Activated T-cell treated with anti-CD3 and anti-CD28 coated beads, Interleukin-2, amount 50 U/mL, for 4 hours (primary cell): ENCODE measurements around the gene PIGP. TPM values are rescaled to one million over a fixed set of nuclear protein-coding genes. Genes with fewer than 3 reads are reported as not detected.

ENCODE experiments used
- ATAC-seq, 2 donors: fragments of 200-7000 bp; cut with Tn5 transposase; one replicate each; pipeline ENCODE4 v1.10.0; 2021
- DNase-seq: peaks from one replicate; pipeline ENCODE4 v3.0.0-alpha.2; 2020
- H3K27me3 Mint-ChIP-seq: one replicate; pipeline ENCODE4 v1.8.0; 2021; ENCODE audit warnings: low read depth, mixed read lengths
- H3K36me3 Mint-ChIP-seq: one replicate; pipeline ENCODE4 v1.8.0; 2022; ENCODE audit warnings: mixed read lengths; ENCODE audit not compliant: insufficient read depth
- H3K4me1 Mint-ChIP-seq: one replicate; pipeline ENCODE4 v1.8.0; 2021; ENCODE audit warnings: low read depth, mixed read lengths
- H3K4me3 Mint-ChIP-seq: one replicate; pipeline ENCODE4 v1.8.0; 2021; ENCODE audit warnings: mild to moderate bottlenecking, moderate library complexity, mixed read lengths
- H3K9me3 Mint-ChIP-seq: one replicate; pipeline ENCODE4 v1.8.0; 2021; ENCODE audit warnings: mixed read lengths
- total RNA-seq, 3 donors: library from RNA; stranded (reverse); gene quantifications; one replicate each; pipeline ENCODE4 v1.2.1, GENCODE V29; 2021

PIGP gene
- total RNA-seq, 3 donors from 2014 or later = 14.7 to 17.8 (median 15.9) TPM

DNA sequence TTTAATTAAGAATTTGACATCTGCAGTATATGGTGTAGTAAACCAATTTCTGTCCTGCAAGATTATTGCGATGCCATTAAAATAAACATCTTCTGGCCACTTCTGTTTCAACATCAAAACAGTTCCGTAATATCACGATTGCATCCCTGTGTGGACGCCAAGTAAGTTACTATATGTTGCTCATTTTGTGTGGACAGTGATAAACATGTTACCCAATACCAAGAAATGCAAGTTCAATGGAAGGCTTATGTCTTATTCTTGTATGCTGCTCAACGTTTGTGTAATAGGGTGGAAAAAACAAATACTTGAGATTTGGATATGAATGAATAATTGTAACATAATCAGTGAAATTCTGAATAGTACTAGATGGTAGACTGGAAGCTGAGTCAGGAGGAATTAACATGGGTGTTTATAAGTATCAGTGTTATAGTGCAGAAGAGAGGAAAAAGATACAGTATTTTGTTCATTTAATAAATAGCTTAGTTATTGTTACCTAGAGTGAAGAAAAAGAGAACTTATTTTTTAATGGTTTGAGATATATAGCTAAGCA is 15.4 kb upstream of the PIGP start:
- H3K4me3 Mint-ChIP-seq = no peak overlapping the region
- no peak for DNase-seq
- no peaks in the 10 kb centered on the region for H3K9me3 Mint-ChIP-seq
- no peaks in the 10 kb centered on the region for H3K27me3 Mint-ChIP-seq
- H3K4me1 Mint-ChIP-seq = peaks cover 12% of the 10 kb centered on the region
- ATAC-seq = no peak
- peaks cover 19% of the 10 kb centered on the region for H3K36me3 Mint-ChIP-seq

GRCh38 chr21:37087188-37087587 is 14.3 kb upstream of the PIGP start:
- no peaks in the 10 kb centered on the region for H3K27me3 Mint-ChIP-seq
- peaks cover 18% of the 10 kb centered on the region for H3K36me3 Mint-ChIP-seq
- peaks cover 20% of the 10 kb centered on the region for H3K4me1 Mint-ChIP-seq
- ATAC-seq (peak in 1 of 2 donors; percentile 52), DNase-seq (no peak)
- H3K4me3 Mint-ChIP-seq = no peak overlapping the region
- no peaks in the 10 kb centered on the region for H3K9me3 Mint-ChIP-seq

GRCh38 chr21:37085726-37086125 is 12.9 kb upstream of the PIGP start:
- no peaks in the 10 kb centered on the region for H3K27me3 Mint-ChIP-seq
- no peak for ATAC-seq
- no peak overlapping the region for H3K4me3 Mint-ChIP-seq

GRCh38 chr21:37082856-37083528 is 10.1 kb upstream of the PIGP start:
- DNase-seq = no peak
- Mint-ChIP-seq H3K36me3 (peaks cover 6% of the 10 kb centered on the region), H3K4me1 (peaks cover 36% of the 10 kb centered on the region), H3K27me3 (no peaks in the 10 kb centered on the region), H3K9me3 (no peaks in the 10 kb centered on the region), H3K4me3 (no peak overlapping the region)
- no peak for ATAC-seq

More at GRCh38 chr21:37085726-37086125, 12.9 kb upstream of the PIGP start:
- Mint-ChIP-seq H3K4me1 (peaks cover 23% of the 10 kb centered on the region), H3K9me3 (no peaks in the 10 kb centered on the region), H3K36me3 (peaks cover 15% of the 10 kb centered on the region)
- DNase-seq = no peak

- ATAC-seq (no peak), DNase-seq (no peak)
- peaks cover 40% of the 10 kb centered on the region for H3K4me1 Mint-ChIP-seq
- H3K9me3 Mint-ChIP-seq = no peaks in the 10 kb centered on the region
- H3K27me3 Mint-ChIP-seq = no peaks in the 10 kb centered on the region
- no peak overlapping the region for H3K4me3 Mint-ChIP-seq
- peaks cover 6% of the 10 kb centered on the region for H3K36me3 Mint-ChIP-seq
Observed at GRCh38 chr21:37082375-37082774, 9.5 kb upstream of the PIGP start.

GRCh38 chr21:37079211-37079824 is 6.4 kb upstream of the PIGP start:
- ATAC-seq (no peak), DNase-seq (no peak)
- Mint-ChIP-seq H3K4me3 (no peak overlapping the region), H3K36me3 (peaks cover 6% of the 10 kb centered on the region), H3K27me3 (no peaks in the 10 kb centered on the region), H3K9me3 (no peaks in the 10 kb centered on the region), H3K4me1 (peaks cover 55% of the 10 kb centered on the region)

- Mint-ChIP-seq H3K36me3 (peaks cover 2% of the 10 kb centered on the region), H3K4me1 (peaks cover 43% of the 10 kb centered on the region), H3K9me3 (no peaks in the 10 kb centered on the region), H3K27me3 (no peaks in the 10 kb centered on the region), H3K4me3 (no peak overlapping the region)
- ATAC-seq = no peak
- no peak for DNase-seq
Observed at GRCh38 chr21:37077403-37077802, 4.5 kb upstream of the PIGP start.

- H3K4me1 Mint-ChIP-seq = peaks cover 48% of the 10 kb centered on the region
- no peak for DNase-seq
- H3K27me3 Mint-ChIP-seq = no peaks in the 10 kb centered on the region
- no peak for ATAC-seq
- H3K36me3 Mint-ChIP-seq = no peaks in the 10 kb centered on the region
- H3K4me3 Mint-ChIP-seq = no peak overlapping the region
- H3K9me3 Mint-ChIP-seq = no peaks in the 10 kb centered on the region
Observed at GRCh38 chr21:37076087-37076850, 3.4 kb upstream of the PIGP start.

- Mint-ChIP-seq H3K27me3 (no peaks in the 10 kb centered on the region), H3K4me3 (peak overlapping the region; percentile 90), H3K9me3 (no peaks in the 10 kb centered on the region), H3K4me1 (peaks cover 52% of the 10 kb centered on the region), H3K36me3 (peaks cover 2% of the 10 kb centered on the region)
- ATAC-seq (no peak), DNase-seq (no peak)
Observed at GRCh38 chr21:37075214-37075770, 2.4 kb upstream of the PIGP start.

- ATAC-seq = no peak
- H3K36me3 Mint-ChIP-seq = peaks cover 4% of the 10 kb centered on the region
- no peaks in the 10 kb centered on the region for H3K9me3 Mint-ChIP-seq
- H3K27me3 Mint-ChIP-seq = no peaks in the 10 kb centered on the region
- peak overlapping the region; percentile 90 for H3K4me3 Mint-ChIP-seq
- DNase-seq = no peak
- H3K4me1 Mint-ChIP-seq = peaks cover 53% of the 10 kb centered on the region
Observed at GRCh38 chr21:37074546-37074945, 1.7 kb upstream of the PIGP start.

- Mint-ChIP-seq H3K27me3 (no peaks in the 10 kb centered on the region), H3K36me3 (peaks cover 5% of the 10 kb centered on the region), H3K4me1 (peaks cover 52% of the 10 kb centered on the region), H3K4me3 (peak overlapping the region; percentile 90), H3K9me3 (no peaks in the 10 kb centered on the region)
- no peak for ATAC-seq
- DNase-seq = no peak
Observed at GRCh38 chr21:37074197-37074510, 1.3 kb upstream of the PIGP start.

DNA sequence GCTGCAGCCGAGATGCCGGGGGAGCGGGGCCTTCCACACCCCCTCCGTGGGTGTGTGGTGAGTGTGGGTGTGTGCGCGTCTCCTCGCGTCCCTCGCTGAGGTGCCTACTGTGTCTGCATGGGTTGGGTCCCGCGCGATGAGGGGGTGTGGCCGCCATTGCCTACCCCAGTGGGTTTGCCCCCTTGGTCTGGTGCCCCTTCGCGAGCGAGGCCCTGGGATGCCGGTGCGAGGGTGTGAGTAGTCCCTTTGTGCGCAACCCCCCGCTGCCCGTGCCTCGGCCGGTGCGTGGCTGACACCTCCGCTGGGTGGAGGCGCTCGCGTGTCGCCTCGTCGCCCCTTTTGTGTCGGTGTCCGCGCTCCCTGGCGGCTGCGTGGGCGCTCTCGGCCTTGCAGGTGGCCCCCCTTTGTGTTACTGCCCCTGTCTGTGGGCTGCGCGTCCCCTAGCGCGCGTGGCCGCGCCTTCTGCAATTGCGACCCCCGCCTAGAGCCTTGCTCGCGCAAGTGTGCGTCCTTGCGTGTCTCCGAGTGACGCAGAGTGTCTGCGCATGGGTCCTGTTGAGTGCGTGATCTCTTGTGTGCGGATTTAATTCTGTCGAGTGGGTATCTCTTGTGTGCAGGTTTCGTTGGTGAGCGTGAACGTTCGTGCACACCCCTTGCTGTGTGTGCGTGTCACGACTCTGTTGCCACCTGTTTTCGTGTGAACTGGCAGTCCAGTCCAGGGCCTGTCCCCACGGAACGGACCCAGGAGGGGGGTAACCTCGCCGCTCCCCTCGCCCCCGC is 736 bp upstream of the PIGP start:
- ATAC-seq (peak; percentile 41 to 47), DNase-seq (no peak)
- H3K4me1 Mint-ChIP-seq = peaks cover 49% of the 10 kb centered on the region
- no peaks in the 10 kb centered on the region for H3K9me3 Mint-ChIP-seq
- H3K4me3 Mint-ChIP-seq = peak overlapping the region; percentile 90
- H3K36me3 Mint-ChIP-seq = peaks cover 9% of the 10 kb centered on the region
- H3K27me3 Mint-ChIP-seq = no peaks in the 10 kb centered on the region

- Mint-ChIP-seq H3K9me3 (no peaks in the 10 kb centered on the region), H3K27me3 (no peaks in the 10 kb centered on the region)
Observed at GRCh38 chr21:37072274-37072987, 440 bp downstream of the PIGP start.

More at GRCh38 chr21:37072274-37072987, 440 bp downstream of the PIGP start:
- Mint-ChIP-seq H3K4me1 (peaks cover 42% of the 10 kb centered on the region), H3K4me3 (peak overlapping the region; percentile 79), H3K36me3 (peaks cover 12% of the 10 kb centered on the region)
- DNase-seq (peak; percentile 62), ATAC-seq (peak; percentile 62)
